Measurements from ENCODE around the gene SMG6.

DNA sequence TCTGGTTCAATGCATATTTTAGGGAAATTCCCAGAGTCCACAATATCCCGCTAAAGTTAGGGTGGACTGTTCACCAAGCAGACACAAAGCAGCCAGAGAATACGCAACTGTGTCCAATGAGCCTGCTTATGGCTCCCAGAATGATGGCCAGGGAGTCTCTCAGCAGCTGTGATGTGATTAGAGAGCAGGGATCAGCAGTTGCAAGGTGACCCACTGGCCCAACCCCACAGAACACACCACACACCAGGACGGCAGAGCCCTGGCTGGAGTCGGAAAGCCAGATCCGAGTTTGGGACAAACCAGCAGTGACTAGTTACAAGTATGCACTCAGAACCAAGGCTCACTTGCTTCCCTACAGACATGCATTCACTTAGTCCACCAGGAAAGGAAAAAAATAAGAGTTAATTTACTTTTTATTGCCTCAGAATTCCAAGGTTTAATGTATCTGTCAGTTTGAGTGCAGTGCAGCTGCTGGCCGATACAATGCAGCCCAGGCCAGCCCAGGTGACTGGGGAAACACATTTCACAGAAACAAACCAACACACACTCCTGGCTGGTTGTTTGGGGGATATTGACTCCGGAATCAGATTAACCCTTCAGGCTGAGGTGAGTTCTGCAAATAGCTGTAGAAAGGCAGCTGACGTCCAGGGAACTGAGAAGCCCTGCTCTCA lies 127.0 kb downstream of the SMG6 start:
- no peak for TF ChIP-seq CTCF (conservative IDR thresholded peaks at IDR 0.05; ENCODE audit: low read depth, low read length)
- TF ChIP-seq EZH2 (IDR thresholded peaks at IDR 0.05; ENCODE audit: borderline replicate concordance, low read depth, low read length, poor library complexity, severe bottlenecking), result no peak
